Activated CD4-positive, alpha-beta memory T cell treated with anti-CD3 and anti-CD28 coated beads for 36 hours (primary cell): ENCODE data around the gene TMUB1. TPM values are rescaled to one million over a fixed set of nuclear protein-coding genes. Genes with fewer than 3 reads are reported as not detected.
A peak's percentile ranks its signal among the peaks of the same experiment; 100 is the strongest.

Source experiments
- CTCF ChIA-PET: fragments of 350-600 bp; sonication (Branson Sonifier 250); formaldehyde crosslinking; loops from one replicate; lab custom pipeline; 2021; ENCODE audit warnings: antibody characterized with exemption, inconsistent platforms; lab: Charles Lee
- POLR2A ChIA-PET: fragments of 350-600 bp; sonication (Branson Sonifier 250); formaldehyde crosslinking; loops from one replicate; lab custom pipeline; 2021; ENCODE audit warnings: antibody characterized with exemption; lab: Charles Lee
- DNase-seq: peaks from one replicate; pipeline ENCODE4 v3.0.0-alpha.2; 2020
- H3K27ac Mint-ChIP-seq: one replicate; pipeline ENCODE4 v1.8.0; 2021; ENCODE audit warnings: mixed read lengths
- H3K27me3 Mint-ChIP-seq: one replicate; pipeline ENCODE4 v1.8.0; 2021; ENCODE audit warnings: mixed read lengths
- H3K36me3 Mint-ChIP-seq: one replicate; pipeline ENCODE4 v1.8.0; 2021; ENCODE audit warnings: mixed read lengths
- H3K4me1 Mint-ChIP-seq: one replicate; pipeline ENCODE4 v1.8.0; 2021; ENCODE audit warnings: low read depth, mixed read lengths
- H3K4me3 Mint-ChIP-seq: one replicate; pipeline ENCODE4 v1.8.0; 2021; ENCODE audit warnings: mild to moderate bottlenecking, mixed read lengths
- H3K9me3 Mint-ChIP-seq: one replicate; pipeline ENCODE4 v1.8.0; 2021; ENCODE audit warnings: mixed read lengths
- intact Hi-C: fragments of 100-400 bp; cut with micrococcal nuclease; formaldehyde crosslinking; loops from one replicate; pipeline ENCODE4 v1.15.1; 2023
- total RNA-seq, 2 experiments: library from RNA; stranded (reverse); gene quantifications; one replicate each; pipeline ENCODE4 v1.2.3, GENCODE V29; 2021

The TMUB1 gene
- total RNA-seq, 2 experiments from 2014 or later, result 53.8 to 60.9 TPM

DNA sequence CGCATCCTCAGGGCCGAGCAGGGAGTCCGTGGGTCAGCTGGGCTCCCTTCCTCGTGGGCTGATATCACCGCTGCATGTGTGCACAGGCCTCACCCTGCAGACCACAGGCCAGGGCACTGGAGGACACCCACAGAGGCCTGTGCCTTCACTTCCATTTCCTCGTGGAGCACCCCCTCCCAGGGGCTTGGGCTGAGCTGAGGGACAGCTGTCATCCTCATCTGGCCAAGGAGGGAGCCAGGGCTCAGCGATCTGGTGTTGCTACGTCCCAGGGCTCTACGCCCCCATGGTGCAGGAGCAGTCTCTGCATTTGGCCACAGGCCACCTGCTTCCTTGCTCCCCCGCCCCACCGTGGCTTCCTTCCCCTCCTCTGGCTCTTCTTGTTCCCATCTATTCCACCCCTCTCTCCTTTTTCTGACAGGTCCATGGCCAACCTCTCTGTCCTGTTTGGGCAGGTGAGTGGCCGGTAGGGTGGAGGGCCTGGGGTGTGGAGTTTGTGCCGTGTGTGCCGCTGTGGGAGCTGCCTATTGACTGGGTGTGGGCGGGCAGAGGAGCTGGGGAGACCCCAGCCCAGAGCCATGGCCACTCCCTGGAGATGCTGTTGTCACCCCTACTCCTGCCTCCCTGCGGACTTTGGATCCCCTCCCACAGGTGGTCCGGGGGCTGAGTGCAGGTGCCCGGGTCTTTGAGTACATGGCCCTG lies 43.3 kb downstream of the TMUB1 start:
- ChIA-PET CTCF (interaction anchor here (1.1 kb wide), 1 partner anchor 12 kb away, joined by 6 read pairs; the partner anchor contains the start of gene ABCB8), POLR2A (interaction anchor here (0.8 to 1.5 kb wide), 2 partner anchors 8 to 12 kb away, joined by 3 to 11 read pairs; partner anchors contain the start of genes ABCB8 and ASIC3)
- intact Hi-C loops, result loop anchor here (1.0 kb wide), 2 partner anchors 12 to 18 kb away; partner anchors contain the start of gene ABCB8
- no peak for DNase-seq
- peaks cover 8% of the 10 kb centered on the region for H3K36me3 Mint-ChIP-seq
- peak overlapping the region; percentile 91 for H3K27ac Mint-ChIP-seq
- H3K9me3 Mint-ChIP-seq, result no peaks in the 10 kb centered on the region
- no peaks in the 10 kb centered on the region for H3K27me3 Mint-ChIP-seq
- H3K4me1 Mint-ChIP-seq, result peaks cover 16% of the 10 kb centered on the region
- no peak overlapping the region for H3K4me3 Mint-ChIP-seq

DNA sequence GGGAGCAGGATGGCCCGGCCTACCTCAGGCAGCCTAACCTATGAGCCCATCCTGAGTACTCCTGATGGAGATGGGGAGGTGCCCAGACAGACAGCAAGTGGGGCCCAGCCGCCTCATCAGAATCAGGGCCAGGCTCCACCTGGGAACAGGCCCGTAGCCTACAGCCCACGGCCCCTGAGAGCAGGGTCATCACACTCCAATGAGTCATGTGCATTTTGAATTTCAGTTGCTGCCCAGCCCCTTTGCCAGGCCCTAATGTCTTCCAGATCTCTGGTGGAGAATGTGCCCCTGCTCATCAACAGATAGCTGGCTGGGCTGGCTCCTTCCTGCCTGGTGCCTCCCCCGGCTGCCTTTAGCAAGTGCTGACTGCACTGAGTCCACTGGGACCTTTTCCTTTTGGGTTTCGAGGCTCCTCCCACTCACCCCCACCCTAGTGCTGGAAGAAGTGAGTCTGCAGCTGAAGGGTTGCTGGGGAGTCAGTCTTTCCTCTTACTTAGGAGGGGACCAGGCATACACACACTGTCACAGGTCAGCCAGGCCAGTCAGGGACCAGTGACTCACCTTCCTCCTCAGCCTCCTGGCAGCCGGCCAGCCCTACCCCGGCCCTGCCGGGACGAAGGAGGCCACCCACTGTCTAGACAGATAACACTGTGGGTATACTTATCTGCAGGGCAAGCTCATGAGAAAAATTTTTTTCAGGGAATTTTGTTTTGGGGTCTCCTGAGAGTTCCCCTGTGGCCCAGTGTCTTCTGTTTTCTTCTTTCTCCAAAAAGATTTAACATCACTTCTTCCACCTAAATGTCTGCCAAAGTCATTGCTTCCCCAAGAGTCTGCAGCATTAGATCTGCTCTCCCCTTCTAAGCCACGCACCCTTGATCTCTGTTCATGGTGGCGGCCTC lies 44.1 kb downstream of the TMUB1 start:
- Mint-ChIP-seq H3K4me3 (no peak overlapping the region), H3K9me3 (no peaks in the 10 kb centered on the region)
- POLR2A ChIA-PET, result interaction anchor here (0.8 to 1.5 kb wide), 3 partner anchors 9 to 21 kb away, joined by 3 to 11 read pairs (median 5); partner anchors contain the start of genes ABCB8 and ASIC3

DNA sequence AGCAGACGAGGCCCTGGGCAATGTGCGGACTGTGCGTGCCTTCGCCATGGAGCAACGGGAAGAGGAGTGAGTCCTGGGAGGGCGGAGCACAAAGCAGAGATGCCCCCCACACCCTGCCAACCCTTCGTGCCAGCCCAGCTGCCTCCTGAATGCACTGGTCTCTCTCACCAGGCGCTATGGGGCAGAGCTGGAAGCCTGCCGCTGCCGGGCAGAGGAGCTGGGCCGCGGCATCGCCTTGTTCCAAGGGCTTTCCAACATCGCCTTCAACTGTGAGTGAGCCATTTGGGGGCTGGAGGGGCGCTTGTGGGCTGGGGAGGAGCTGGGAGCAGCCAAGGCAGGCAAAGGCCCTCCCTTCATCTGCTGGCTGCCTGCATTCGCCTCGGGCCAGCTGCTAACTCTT lies 47.4 kb downstream of the TMUB1 start:
- Mint-ChIP-seq H3K4me1 (peaks cover 16% of the 10 kb centered on the region), H3K36me3 (peaks cover 8% of the 10 kb centered on the region), H3K27ac (no peak overlapping the region), H3K27me3 (no peaks in the 10 kb centered on the region), H3K4me3 (no peak overlapping the region), H3K9me3 (no peaks in the 10 kb centered on the region)
- ChIA-PET CTCF (no interaction called here), POLR2A (no interaction called here)
- intact Hi-C loops, result no loop called here
- no peak for DNase-seq

More for the DNA sequence above, 44.1 kb downstream of the TMUB1 start:
- Mint-ChIP-seq H3K27me3 (no peaks in the 10 kb centered on the region), H3K36me3 (peaks cover 8% of the 10 kb centered on the region), H3K27ac (peak overlapping the region; percentile 91), H3K4me1 (peaks cover 16% of the 10 kb centered on the region)
- CTCF ChIA-PET, result interaction anchor here (0.7 to 1.1 kb wide), 3 partner anchors 11 to 141 kb away, joined by 3 to 6 read pairs (median 4); partner anchors contain the start of gene ABCB8
- intact Hi-C loops, result loop anchor here (1.0 kb wide), 2 partner anchors 11 to 19 kb away; partner anchors contain the start of gene ABCB8
- DNase-seq, result peak; percentile 91

DNA sequence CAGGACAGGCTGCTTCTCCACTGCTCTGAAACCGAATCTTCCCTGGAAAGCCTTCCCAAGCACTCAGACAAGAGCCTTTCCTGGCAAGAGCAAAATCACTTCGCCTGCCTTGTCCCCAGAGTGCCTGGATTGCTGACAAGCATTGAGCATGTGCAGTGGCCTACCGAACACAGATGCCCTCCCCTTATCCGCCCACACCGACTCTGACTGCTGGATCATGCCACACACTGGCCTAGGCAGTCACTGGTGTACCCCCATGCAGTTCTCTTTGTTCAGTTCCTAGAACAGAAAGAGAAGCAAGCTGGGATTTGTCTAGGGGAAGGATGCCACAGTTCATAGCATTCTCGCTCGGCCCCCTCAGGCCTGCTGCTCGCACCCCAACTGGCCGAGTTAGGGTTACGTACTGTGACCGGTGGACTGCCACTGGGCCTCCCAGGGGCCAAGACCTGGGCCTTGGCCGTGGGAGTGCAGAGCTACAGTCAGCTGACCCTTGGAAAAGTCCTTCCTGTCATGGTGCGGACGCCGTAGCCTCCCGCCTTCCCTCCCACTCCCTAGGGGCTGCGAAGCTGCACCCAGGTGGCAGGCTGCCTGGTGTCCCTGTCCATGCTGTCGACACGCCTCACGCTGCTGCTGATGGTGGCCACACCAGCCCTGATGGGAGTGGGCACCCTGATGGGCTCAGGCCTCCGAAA lies 48.1 kb downstream of the TMUB1 start:
- H3K36me3 Mint-ChIP-seq, result peaks cover 8% of the 10 kb centered on the region
- ChIA-PET POLR2A (no interaction called here), CTCF (no interaction called here)
- no peak overlapping the region for H3K27ac Mint-ChIP-seq
- peaks cover 16% of the 10 kb centered on the region for H3K4me1 Mint-ChIP-seq
- no peaks in the 10 kb centered on the region for H3K9me3 Mint-ChIP-seq
- DNase-seq, result no peak
- intact Hi-C loops, result no loop called here
- H3K4me3 Mint-ChIP-seq, result no peak overlapping the region
- no peaks in the 10 kb centered on the region for H3K27me3 Mint-ChIP-seq

DNA sequence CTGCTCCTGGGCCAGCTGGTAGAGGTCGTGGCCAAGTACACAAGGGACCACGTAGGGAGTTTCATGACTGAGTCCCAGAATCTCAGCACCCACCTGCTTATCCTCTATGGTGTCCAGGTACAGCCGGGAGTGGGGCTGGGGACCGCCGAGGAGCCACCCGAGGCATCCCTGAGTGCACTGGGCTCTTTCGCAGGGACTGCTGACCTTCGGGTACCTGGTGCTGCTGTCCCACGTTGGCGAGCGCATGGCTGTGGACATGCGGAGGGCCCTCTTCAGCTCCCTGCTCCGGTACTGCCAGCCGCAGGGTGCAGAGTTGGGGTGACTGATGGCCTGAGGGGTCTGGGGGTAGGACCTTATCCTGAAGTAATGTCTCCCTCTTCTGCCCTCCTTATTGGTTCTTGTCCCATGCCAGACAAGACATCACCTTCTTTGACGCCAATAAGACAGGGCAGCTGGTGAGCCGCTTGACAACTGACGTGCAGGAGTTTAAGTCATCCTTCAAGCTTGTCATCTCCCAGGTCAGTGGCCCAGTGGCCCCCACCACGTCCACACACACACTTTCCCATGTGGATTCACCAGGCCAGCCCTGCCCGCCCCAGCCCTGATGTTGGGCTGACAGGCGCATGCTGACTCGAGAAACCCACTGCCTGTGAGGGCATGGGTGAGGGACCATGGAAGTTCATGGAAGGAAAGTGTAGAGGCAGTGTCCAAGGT lies 48.8 kb downstream of the TMUB1 start:
- Mint-ChIP-seq H3K36me3 (peaks cover 8% of the 10 kb centered on the region), H3K27me3 (no peaks in the 10 kb centered on the region), H3K27ac (no peak overlapping the region), H3K9me3 (no peaks in the 10 kb centered on the region), H3K4me3 (no peak overlapping the region), H3K4me1 (peaks cover 13% of the 10 kb centered on the region)
- ChIA-PET CTCF (no interaction called here), POLR2A (no interaction called here)
- intact Hi-C loops, result no loop called here
- DNase-seq, result no peak

DNA sequence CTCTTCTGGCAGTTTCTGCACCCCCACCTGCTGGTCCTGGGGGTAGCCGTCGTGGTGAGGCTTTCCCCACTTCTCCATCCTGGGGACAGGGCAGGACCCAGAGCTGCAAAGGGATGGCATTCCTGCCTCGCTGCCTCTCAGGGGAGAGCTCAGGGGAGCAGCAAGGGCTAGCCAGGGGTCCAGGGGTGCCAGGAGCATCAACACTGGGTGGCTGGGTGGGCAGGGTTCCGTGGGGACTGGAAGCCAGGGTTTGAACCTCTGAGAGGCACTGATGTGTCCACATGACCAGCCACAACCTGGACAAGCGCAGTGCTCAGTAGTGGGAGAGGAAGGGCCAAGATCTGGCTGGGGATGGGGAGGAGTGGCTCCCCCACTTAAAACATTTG lies 49.4 kb downstream of the TMUB1 start:
- no peaks in the 10 kb centered on the region for H3K9me3 Mint-ChIP-seq
- H3K27ac Mint-ChIP-seq, result no peak overlapping the region
- peaks cover 10% of the 10 kb centered on the region for H3K4me1 Mint-ChIP-seq
- H3K4me3 Mint-ChIP-seq, result no peak overlapping the region
- no peak for DNase-seq
- ChIA-PET POLR2A (no interaction called here), CTCF (no interaction called here)
- intact Hi-C loops, result no loop called here
- H3K36me3 Mint-ChIP-seq, result peaks cover 8% of the 10 kb centered on the region
- H3K27me3 Mint-ChIP-seq, result no peaks in the 10 kb centered on the region

DNA sequence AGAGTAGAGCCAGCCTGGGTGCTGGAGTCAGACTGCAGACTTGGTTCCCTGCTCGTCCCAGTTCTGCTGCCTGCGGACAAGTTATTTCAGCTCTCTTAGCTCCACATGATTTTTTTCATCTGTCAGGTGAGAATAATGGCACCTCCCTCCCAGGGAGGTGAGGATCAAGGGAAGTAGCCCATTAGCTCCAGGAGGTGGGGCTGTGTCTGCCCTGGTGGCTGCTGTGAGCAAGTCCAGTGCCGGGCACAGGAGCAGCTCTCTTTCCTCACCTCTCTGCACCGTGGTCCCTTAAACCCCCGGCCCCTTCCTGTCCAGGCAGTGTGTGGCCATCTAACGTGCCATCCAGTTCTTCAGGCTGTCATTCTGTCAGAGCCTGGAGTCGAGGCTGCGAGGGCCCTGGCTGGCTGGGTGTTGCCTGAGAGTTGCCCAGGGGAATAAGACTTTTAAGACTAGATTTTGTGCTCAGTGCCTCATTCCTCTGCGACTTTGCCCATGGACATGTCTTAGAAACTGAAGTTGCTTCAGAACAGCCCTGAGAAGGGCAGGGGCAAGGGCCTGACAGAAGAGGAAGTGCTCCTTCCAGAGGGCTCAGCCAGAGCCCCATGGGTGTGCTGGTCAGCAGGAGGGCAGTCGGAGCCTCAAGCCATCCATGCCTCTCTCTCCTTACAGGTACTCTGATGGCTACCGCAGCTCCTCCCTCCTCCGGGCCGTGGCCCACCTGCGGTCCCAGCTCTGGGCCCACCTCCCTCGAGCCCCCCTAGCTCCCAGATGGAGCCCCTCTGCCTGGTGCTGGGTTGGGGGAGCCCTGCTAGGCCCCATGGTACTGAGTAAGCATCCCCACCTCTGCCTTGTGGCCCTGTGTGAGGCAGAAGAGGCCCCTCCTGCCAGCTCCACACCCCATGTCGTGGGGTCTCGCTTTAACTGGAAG lies 50.1 kb downstream of the TMUB1 start:
- no peak overlapping the region for H3K27ac Mint-ChIP-seq

More for the DNA sequence above, 50.1 kb downstream of the TMUB1 start:
- H3K4me3 Mint-ChIP-seq, result no peak overlapping the region
- intact Hi-C loops, result no loop called here
- ChIA-PET POLR2A (no interaction called here), CTCF (interaction anchor here (0.8 to 2.2 kb wide), 2 partner anchors 8 to 15 kb away, joined by 3 to 12 read pairs; no protein-coding TSS in a partner anchor)
- H3K4me1 Mint-ChIP-seq, result peaks cover 9% of the 10 kb centered on the region
- H3K9me3 Mint-ChIP-seq, result no peaks in the 10 kb centered on the region
- H3K27me3 Mint-ChIP-seq, result no peaks in the 10 kb centered on the region
- DNase-seq, result no peak
- H3K36me3 Mint-ChIP-seq, result peaks cover 11% of the 10 kb centered on the region

Other genes with a start within 250 kb of the TMUB1 start
- gene AOC1, start 231.0 kb downstream of the TMUB1 start, total RNA-seq, result not detected
- under 1 TPM; 0.34 to 0.45 TPM for gene KCNH2, start 105.2 kb downstream of the TMUB1 start, total RNA-seq
- gene NOS3, start 92.5 kb downstream of the TMUB1 start, total RNA-seq, result 10 to 100 TPM; 10.4 to 13.2 TPM
- 1 to 10 TPM; 3.5 to 4.6 TPM for gene ATG9B, start 59.0 kb downstream of the TMUB1 start, total RNA-seq
- 10 to 100 TPM; 48.4 to 49.5 TPM for gene ABCB8, start 55.0 kb downstream of the TMUB1 start, total RNA-seq
- 1 to 10 TPM; 5.3 to 7.6 TPM for gene ASIC3, start 35.0 kb downstream of the TMUB1 start, total RNA-seq
- 10 to 100 TPM; 12.8 to 14.1 TPM for gene CDK5, start 25.6 kb downstream of the TMUB1 start, total RNA-seq
- 10 to 100 TPM; 46.7 to 50.5 TPM for gene SLC4A2, start 23.9 kb downstream of the TMUB1 start, total RNA-seq
- 10 to 100 TPM; 56.8 to 57.4 TPM for gene FASTK, start 2.7 kb downstream of the TMUB1 start, total RNA-seq
- 10 to 100 TPM; 29.8 to 36.5 TPM for gene AGAP3, start 3.0 kb upstream of the TMUB1 start, total RNA-seq
- gene GBX1, start 84.2 kb upstream of the TMUB1 start, total RNA-seq, result not detected
- not detected for gene ASB10, start 103.8 kb upstream of the TMUB1 start, total RNA-seq
- gene H2BK1, start 127.0 kb upstream of the TMUB1 start, total RNA-seq, result not detected
- gene ABCF2, start 143.7 kb upstream of the TMUB1 start, total RNA-seq, result 10 to 100 TPM; 41.1 to 41.2 TPM
- 10 to 100 TPM; 33.6 to 34.2 TPM for gene CHPF2, start 149.0 kb upstream of the TMUB1 start, total RNA-seq
- gene SMARCD3, start 165.2 kb upstream of the TMUB1 start, total RNA-seq, result 1 to 10 TPM; 4.4 to 5.5 TPM